ENCODE measurements around the gene WDR19.

WDR19 gene

GRCh38 chr4:39330353-39330752, 148.0 kb downstream of the WDR19 start:
- TF ChIP-seq ZFX (IDR thresholded peaks at IDR 0.05) (no peak), CTCF (conservative IDR thresholded peaks at IDR 0.05) (no peak)
- no peak overlapping the region for H3K27ac ChIP-seq

GRCh38 chr4:39331191-39331590, 148.9 kb downstream of the WDR19 start:
- no peak for TF ChIP-seq ZFX (IDR thresholded peaks at IDR 0.05)
- no peak for TF ChIP-seq CTCF (conservative IDR thresholded peaks at IDR 0.05)
- no peak overlapping the region for H3K27ac ChIP-seq
